Hematopoietic multipotent progenitor cell treated with erythropoietin and hydrocortisone succinate and interleukin-3 and kit ligand, for 6 days (in vitro differentiated cells): Measurements from ENCODE around the gene TRIM38.
A peak's percentile ranks its signal among the peaks of the same experiment; 100 is the strongest.
"Not testable (repeated sequence)": the region's sequence is repeated elsewhere in the genome, so short reads cannot be mapped to it uniquely, and the experiment has no call there.

Experiments used
- DNase-seq: peaks from one replicate; pipeline ENCODE4 v3.0.0-alpha.2; 2015

The TRIM38 gene

GRCh38 chr6:26009817-26010216, 47.2 kb downstream of the TRIM38 start:
- DNase-seq = no peak

DNA sequence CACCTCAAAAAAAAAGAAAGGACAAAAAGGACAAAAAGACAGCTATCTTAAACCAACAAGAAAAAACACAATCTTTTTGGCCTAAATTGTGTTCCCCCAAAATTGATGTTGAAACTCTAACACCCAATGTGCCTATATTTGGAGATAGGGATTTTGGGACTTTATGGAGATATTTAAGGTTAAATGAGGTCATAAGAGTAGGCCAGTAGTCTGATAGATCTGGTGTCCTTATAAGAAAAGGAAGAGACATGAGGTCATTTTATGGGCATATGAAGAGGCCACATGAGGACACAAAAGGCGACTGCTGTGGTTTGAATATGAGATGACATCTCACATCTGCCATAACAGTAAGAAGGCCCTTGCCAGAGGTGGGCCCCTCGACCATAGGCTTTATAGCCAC, 49.5 kb downstream of the TRIM38 start:
- peak; percentile 28 for DNase-seq

- not testable (repeated sequence) for DNase-seq
These were observed 51.8 kb downstream of the TRIM38 start for GRCh38 chr6:26014386-26014785.

- no peak for DNase-seq
These were observed 53.8 kb downstream of the TRIM38 start for GRCh38 chr6:26016245-26016962.

GRCh38 chr6:26016963-26017631, 54.5 kb downstream of the TRIM38 start:
- no peak for DNase-seq

- peak; percentile 69 for DNase-seq
These were observed 55.0 kb downstream of the TRIM38 start for GRCh38 chr6:26017632-26017966.

GRCh38 chr6:26019261-26019830, 56.7 kb downstream of the TRIM38 start:
- no peak for DNase-seq

DNA sequence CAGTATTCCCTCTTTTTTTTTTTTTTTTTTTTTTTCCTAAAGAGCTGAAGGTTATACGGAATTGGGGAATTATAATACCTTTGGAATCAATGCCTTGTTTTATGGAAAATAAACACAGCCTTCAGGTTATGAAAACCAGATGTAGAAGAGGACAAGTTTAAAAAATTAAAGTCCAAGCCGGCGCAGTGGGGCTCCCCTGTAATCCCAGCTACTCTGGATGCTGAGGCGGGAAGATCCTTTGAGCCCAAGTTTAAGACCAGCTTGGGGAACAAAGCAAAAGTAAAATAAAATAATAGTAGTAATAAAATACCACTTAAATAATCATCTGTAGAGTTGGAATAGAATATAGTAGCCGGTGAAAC, 57.3 kb downstream of the TRIM38 start:
- no peak for DNase-seq

GRCh38 chr6:26020329-26021000, 57.9 kb downstream of the TRIM38 start:
- peak; percentile 96 for DNase-seq

DNA sequence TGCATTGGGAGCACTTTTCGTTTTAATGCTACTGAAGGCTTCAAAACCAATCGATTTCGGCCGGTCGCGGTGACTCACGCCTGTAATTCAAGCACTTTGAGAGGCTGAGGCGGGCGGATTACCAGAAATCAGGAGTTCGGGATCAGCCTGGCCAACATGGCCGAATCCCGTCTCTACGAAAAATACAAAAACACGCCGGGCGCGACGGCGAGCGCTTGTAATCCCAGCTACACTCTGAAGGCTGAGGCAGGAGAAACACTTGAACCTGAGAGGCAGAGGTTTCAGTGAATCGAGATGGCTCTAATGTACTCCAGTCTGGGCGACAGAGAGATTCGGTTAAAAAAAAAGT, 58.4 kb downstream of the TRIM38 start:
- DNase-seq = no peak

DNA sequence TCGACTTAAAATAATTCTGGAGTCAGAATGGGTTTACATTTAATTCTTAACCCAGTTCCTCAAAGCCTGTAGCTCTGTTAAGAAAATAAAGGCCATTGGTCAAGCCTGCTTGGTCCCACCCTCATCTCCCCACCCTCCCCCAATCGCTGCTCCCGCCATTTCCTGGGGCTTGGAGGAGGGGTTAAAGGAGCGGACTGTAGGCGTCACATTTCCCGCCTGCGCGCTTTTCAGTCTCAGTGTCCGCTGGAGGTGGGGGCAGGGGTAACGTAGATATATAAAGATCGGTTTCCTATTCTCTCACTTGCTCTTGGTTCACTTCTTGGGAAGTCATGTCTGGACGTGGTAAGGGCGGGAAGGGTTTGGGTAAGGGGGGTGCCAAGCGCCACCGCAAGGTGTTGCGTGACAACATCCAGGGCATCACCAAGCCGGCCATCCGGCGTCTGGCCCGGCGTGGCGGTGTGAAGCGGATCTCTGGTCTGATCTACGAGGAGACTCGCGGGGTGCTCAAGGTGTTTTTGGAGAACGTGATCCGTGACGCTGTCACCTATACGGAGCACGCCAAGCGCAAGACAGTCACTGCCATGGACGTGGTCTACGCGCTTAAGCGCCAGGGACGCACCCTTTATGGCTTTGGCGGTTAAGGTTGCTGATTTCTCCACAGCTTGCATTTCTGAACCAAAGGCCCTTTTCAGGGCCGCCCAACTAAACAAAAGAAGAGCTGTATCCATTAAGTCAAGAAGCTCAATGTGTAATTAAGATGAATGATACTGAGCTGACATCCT, 58.9 kb downstream of the TRIM38 start:
- peak; percentile 99 for DNase-seq

GRCh38 chr6:26022132-26022472, 59.5 kb downstream of the TRIM38 start:
- DNase-seq = peak; percentile 94

DNA sequence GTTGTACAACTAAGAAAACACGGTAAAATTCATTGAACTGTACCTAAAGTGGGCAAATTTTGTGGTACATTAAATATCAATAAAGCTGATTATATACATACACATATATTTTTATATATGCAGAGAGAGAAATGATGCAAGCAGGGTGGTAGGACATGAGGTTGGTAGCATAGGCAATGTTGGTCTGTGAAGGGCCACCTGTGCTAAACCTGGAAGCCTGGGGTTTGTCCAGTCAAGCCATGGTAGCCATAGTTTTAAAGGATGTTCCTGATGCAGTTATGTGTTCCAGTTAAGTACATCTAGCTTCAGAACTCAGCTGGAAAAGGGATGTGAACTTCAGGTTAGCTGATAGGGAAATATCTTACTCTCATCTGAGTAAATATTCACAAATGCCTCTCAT, 60.1 kb downstream of the TRIM38 start:
- peak; percentile 47 for DNase-seq

DNA sequence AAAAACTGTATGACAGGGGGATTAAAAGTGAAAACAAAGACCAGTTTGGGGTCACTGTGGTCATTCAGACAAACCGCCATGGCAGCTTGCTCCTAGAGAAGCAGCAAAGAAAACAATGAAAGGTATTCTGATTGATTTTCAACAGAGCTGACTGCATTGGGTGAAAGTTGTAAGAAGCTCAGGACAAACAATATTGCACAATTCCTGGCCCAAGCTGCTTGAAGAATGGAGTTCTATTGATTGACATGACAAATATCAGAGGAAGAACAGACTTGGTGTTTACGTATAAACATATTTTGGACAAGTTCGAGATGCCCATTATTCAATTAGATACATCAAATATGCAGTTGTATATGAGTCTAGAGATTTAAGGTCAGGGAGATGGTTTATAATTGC, 62.0 kb downstream of the TRIM38 start:
- peak; percentile 25 for DNase-seq

GRCh38 chr6:26025047-26025893, 62.7 kb downstream of the TRIM38 start:
- peak; percentile 89 for DNase-seq

DNA sequence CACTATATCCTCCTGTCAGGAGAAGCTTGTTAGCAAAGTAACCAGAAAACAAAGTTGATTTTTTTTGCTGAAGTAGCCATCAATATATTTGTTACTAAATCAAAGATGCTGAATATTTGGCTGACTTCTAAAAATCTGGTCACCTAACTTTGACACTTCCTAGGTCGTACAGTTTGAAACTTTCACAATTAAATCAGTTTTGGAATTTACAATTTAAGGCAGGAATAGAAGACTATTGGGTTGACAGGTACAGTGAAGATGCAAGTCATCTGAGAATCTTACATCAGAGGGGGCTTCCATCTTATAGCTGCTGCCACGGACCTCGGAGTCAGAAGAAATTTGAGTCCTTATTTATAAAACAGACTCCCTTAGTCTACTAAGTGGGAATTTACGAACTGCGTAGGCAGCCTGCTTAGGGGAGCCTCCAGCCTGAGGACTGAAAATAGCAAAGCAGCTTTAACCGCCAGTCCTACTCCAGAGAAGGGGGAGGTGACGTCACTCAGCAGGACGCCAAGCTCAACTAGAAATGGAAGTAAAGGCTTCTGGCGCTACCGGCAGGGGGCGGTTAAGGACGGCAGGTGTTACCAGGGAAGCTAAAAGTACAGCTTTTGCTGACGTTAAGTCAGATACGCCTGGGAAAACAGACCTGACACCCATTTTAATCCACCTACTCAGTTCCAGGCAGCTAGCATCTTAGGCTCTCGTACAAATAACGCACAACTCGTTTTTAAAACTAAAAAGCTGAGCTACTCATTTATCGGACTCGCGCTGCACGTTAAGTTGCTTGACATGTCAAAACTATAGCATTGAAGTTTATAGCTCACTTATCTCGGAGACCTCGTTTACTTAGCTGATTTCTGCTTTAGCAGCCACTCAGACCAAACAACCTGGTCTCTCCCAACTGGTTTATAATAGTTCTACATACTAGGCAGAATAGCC, 63.6 kb downstream of the TRIM38 start:
- peak; percentile 96 for DNase-seq

- peak; percentile 97 for DNase-seq
These were observed 64.4 kb downstream of the TRIM38 start for GRCh38 chr6:26026833-26027490.

GRCh38 chr6:26027491-26028211, 65.0 kb downstream of the TRIM38 start:
- DNase-seq = peak; percentile 39

DNA sequence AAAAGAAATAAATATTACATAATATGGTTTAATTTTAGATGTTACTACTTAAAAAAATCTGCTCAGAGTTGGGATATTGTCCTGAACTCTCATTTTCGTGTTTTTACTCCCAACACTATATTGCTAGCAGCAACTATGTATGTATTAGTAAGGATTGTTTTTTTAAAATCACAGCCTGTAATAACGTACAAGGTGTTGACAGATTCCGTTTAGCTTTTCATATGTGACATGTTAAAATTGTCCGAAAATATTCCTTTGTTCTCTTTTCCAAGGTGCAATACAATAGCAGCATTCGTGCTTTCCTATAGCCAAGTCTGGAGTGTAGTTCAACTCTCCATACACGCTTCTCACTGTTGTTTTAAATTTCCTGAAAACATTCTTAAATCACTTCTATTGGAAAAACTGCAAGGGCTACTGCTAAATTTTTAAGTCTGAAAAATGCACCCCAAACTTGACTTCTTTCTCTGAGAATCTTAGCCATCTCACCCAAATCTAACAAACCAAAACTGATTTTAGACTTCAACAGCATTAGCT, 65.7 kb downstream of the TRIM38 start:
- peak; percentile 16 for DNase-seq
